Neural cell (in vitro differentiated cells): ENCODE results near the gene SLC28A1.

ENCODE experiments used
- CTCF ChIP-seq: fragments of 450-650 bp; IDR thresholded peaks from 2 replicates; pipeline ENCODE4 v1.5.1; 2014; ENCODE audit warnings: antibody characterized with exemption, mild to moderate bottlenecking, moderate library complexity; ENCODE audit not compliant: poor library complexity, severe bottlenecking
- POLR2AphosphoS5 ChIP-seq: IDR thresholded peaks from 2 replicates; pipeline ENCODE4 v1.6.1; 2012
- REST ChIP-seq: IDR thresholded peaks from 2 replicates; pipeline ENCODE4 v1.6.1; 2012; ENCODE audit warnings: borderline replicate concordance
- TAF1 ChIP-seq: IDR thresholded peaks from 2 replicates; pipeline ENCODE4 v1.6.1; 2012; ENCODE audit warnings: low read depth

DNA sequence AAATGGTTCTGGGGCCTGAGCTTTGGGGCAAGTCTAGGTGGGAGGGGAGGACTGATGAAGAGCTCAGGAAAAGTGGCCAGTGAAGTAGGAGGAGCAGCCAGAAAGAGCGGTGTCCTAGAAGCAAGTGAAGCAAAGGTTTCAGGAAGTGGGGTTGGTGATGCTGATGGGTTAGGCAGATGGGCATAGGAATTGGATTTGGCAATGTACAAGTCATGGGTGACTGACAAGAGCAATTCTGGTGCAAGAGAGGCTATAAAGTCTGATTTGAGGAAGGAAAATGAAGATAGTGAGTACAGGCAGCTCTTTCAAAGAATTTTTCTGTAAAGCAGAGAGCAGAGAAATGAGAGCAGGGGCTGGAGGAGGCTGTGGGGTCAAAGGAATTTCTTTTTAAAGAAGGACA is 47.6 kb upstream of the SLC28A1 start:
- TF ChIP-seq CTCF (no peak), REST (no peak), TAF1 (no peak), POLR2AphosphoS5 (no peak)
